ENCODE measurements around the gene C1orf21.

C1orf21 gene

GRCh38 chr1:184504040-184504954, 117.5 kb downstream of the C1orf21 start:
- no peaks in the 10 kb centered on the region for H3K9me3 ChIP-seq (ENCODE audit: control insufficient read depth in 1 of 2, low read length in 2 of 2)
- H3K4me1 ChIP-seq (ENCODE audit: control insufficient read depth in 1 of 2, insufficient read depth in 2 of 2, low read length in 2 of 2), result peaks cover 8 to 21% of the 10 kb centered on the region in 2 donors
- no peaks in the 10 kb centered on the region for H3K27me3 ChIP-seq (ENCODE audit: control insufficient read depth in 1 of 2, insufficient read depth in 2 of 2, low read length in 2 of 2)
- H3K9ac ChIP-seq (ENCODE audit: low read depth in 1 of 2, low read length in 2 of 2), result no peak overlapping the region
- no peak overlapping the region for H3K27ac ChIP-seq (ENCODE audit: low read depth, low read length)
- H3K36me3 ChIP-seq (ENCODE audit: control insufficient read depth in 1 of 2, insufficient read depth in 2 of 2, low read length in 2 of 2), result no peaks in the 10 kb centered on the region
- H3K4me3 ChIP-seq (ENCODE audit: low read depth in 1 of 2, low read length in 2 of 2), result no peak overlapping the region

- Histone ChIP-seq H3K9me3 (ENCODE audit: control insufficient read depth in 1 of 2, low read length in 2 of 2) (no peaks in the 10 kb centered on the region), H3K9ac (ENCODE audit: low read depth in 1 of 2, low read length in 2 of 2) (no peak overlapping the region), H3K27ac (ENCODE audit: low read depth, low read length) (no peak overlapping the region), H3K4me3 (ENCODE audit: low read depth in 1 of 2, low read length in 2 of 2) (no peak overlapping the region), H3K4me1 (ENCODE audit: control insufficient read depth in 1 of 2, insufficient read depth in 2 of 2, low read length in 2 of 2) (peaks cover 8 to 22% of the 10 kb centered on the region in 2 donors), H3K27me3 (ENCODE audit: control insufficient read depth in 1 of 2, insufficient read depth in 2 of 2, low read length in 2 of 2) (no peaks in the 10 kb centered on the region), H3K36me3 (ENCODE audit: control insufficient read depth in 1 of 2, insufficient read depth in 2 of 2, low read length in 2 of 2) (peaks cover 0 to under 1% of the 10 kb centered on the region in 2 donors)
Measured at GRCh38 chr1:184504955-184505338, 118.1 kb downstream of the C1orf21 start.

GRCh38 chr1:184506481-184506880, 119.7 kb downstream of the C1orf21 start:
- no peak overlapping the region for H3K27ac ChIP-seq (ENCODE audit: low read depth, low read length)
- H3K27me3 ChIP-seq (ENCODE audit: control insufficient read depth in 1 of 2, insufficient read depth in 2 of 2, low read length in 2 of 2), result no peaks in the 10 kb centered on the region
- no peak overlapping the region for H3K4me3 ChIP-seq (ENCODE audit: low read depth in 1 of 2, low read length in 2 of 2)
- peaks cover 0 to 7% of the 10 kb centered on the region in 2 donors for H3K36me3 ChIP-seq (ENCODE audit: control insufficient read depth in 1 of 2, insufficient read depth in 2 of 2, low read length in 2 of 2)
- peaks cover 8 to 22% of the 10 kb centered on the region in 2 donors for H3K4me1 ChIP-seq (ENCODE audit: control insufficient read depth in 1 of 2, insufficient read depth in 2 of 2, low read length in 2 of 2)
- no peak overlapping the region for H3K9ac ChIP-seq (ENCODE audit: low read depth in 1 of 2, low read length in 2 of 2)
- no peaks in the 10 kb centered on the region for H3K9me3 ChIP-seq (ENCODE audit: control insufficient read depth in 1 of 2, low read length in 2 of 2)

GRCh38 chr1:184507165-184507564, 120.3 kb downstream of the C1orf21 start:
- Histone ChIP-seq H3K36me3 (ENCODE audit: control insufficient read depth in 1 of 2, insufficient read depth in 2 of 2, low read length in 2 of 2) (peaks cover 0 to 7% of the 10 kb centered on the region in 2 donors), H3K4me3 (ENCODE audit: low read depth in 1 of 2, low read length in 2 of 2) (no peak overlapping the region), H3K4me1 (ENCODE audit: control insufficient read depth in 1 of 2, insufficient read depth in 2 of 2, low read length in 2 of 2) (peaks cover 8 to 22% of the 10 kb centered on the region in 2 donors), H3K9me3 (ENCODE audit: control insufficient read depth in 1 of 2, low read length in 2 of 2) (no peaks in the 10 kb centered on the region), H3K27ac (ENCODE audit: low read depth, low read length) (no peak overlapping the region), H3K9ac (ENCODE audit: low read depth in 1 of 2, low read length in 2 of 2) (no peak overlapping the region), H3K27me3 (ENCODE audit: control insufficient read depth in 1 of 2, insufficient read depth in 2 of 2, low read length in 2 of 2) (no peaks in the 10 kb centered on the region)

GRCh38 chr1:184507604-184508280, 120.9 kb downstream of the C1orf21 start:
- H3K36me3 ChIP-seq (ENCODE audit: control insufficient read depth in 1 of 2, insufficient read depth in 2 of 2, low read length in 2 of 2), result peaks cover 0 to 7% of the 10 kb centered on the region in 2 donors
- H3K4me1 ChIP-seq (ENCODE audit: control insufficient read depth in 1 of 2, insufficient read depth in 2 of 2, low read length in 2 of 2), result peaks cover 8 to 22% of the 10 kb centered on the region in 2 donors
- no peaks in the 10 kb centered on the region for H3K9me3 ChIP-seq (ENCODE audit: control insufficient read depth in 1 of 2, low read length in 2 of 2)
- H3K4me3 ChIP-seq (ENCODE audit: low read depth in 1 of 2, low read length in 2 of 2), result no peak overlapping the region
- H3K9ac ChIP-seq (ENCODE audit: low read depth in 1 of 2, low read length in 2 of 2), result no peak overlapping the region
- H3K27ac ChIP-seq (ENCODE audit: low read depth, low read length), result no peak overlapping the region
- H3K27me3 ChIP-seq (ENCODE audit: control insufficient read depth in 1 of 2, insufficient read depth in 2 of 2, low read length in 2 of 2), result no peaks in the 10 kb centered on the region

- no peak overlapping the region for H3K27ac ChIP-seq (ENCODE audit: low read depth, low read length)
- H3K9me3 ChIP-seq (ENCODE audit: control insufficient read depth in 1 of 2, low read length in 2 of 2), result no peaks in the 10 kb centered on the region
- no peak overlapping the region for H3K4me3 ChIP-seq (ENCODE audit: low read depth in 1 of 2, low read length in 2 of 2)
- peaks cover 8 to 22% of the 10 kb centered on the region in 2 donors for H3K4me1 ChIP-seq (ENCODE audit: control insufficient read depth in 1 of 2, insufficient read depth in 2 of 2, low read length in 2 of 2)
- no peaks in the 10 kb centered on the region for H3K27me3 ChIP-seq (ENCODE audit: control insufficient read depth in 1 of 2, insufficient read depth in 2 of 2, low read length in 2 of 2)
- no peak overlapping the region for H3K9ac ChIP-seq (ENCODE audit: low read depth in 1 of 2, low read length in 2 of 2)
- H3K36me3 ChIP-seq (ENCODE audit: control insufficient read depth in 1 of 2, insufficient read depth in 2 of 2, low read length in 2 of 2), result peaks cover 0 to 7% of the 10 kb centered on the region in 2 donors
Measured at GRCh38 chr1:184509105-184509504, 122.3 kb downstream of the C1orf21 start.

- Histone ChIP-seq H3K4me1 (ENCODE audit: control insufficient read depth in 1 of 2, insufficient read depth in 2 of 2, low read length in 2 of 2) (peaks cover 8 to 22% of the 10 kb centered on the region in 2 donors), H3K27me3 (ENCODE audit: control insufficient read depth in 1 of 2, insufficient read depth in 2 of 2, low read length in 2 of 2) (no peaks in the 10 kb centered on the region)
Measured at GRCh38 chr1:184510110-184510509, 123.3 kb downstream of the C1orf21 start.

GRCh38 chr1:184512724-184513123, 125.9 kb downstream of the C1orf21 start:
- H3K27me3 ChIP-seq (ENCODE audit: control insufficient read depth in 1 of 2, insufficient read depth in 2 of 2, low read length in 2 of 2), result no peaks in the 10 kb centered on the region
- no peak overlapping the region for H3K27ac ChIP-seq (ENCODE audit: low read depth, low read length)
- H3K9ac ChIP-seq (ENCODE audit: low read depth in 1 of 2, low read length in 2 of 2), result no peak overlapping the region
- peaks cover 1 to 14% of the 10 kb centered on the region in 2 donors for H3K4me1 ChIP-seq (ENCODE audit: control insufficient read depth in 1 of 2, insufficient read depth in 2 of 2, low read length in 2 of 2)
- peaks cover 0 to 7% of the 10 kb centered on the region in 2 donors for H3K36me3 ChIP-seq (ENCODE audit: control insufficient read depth in 1 of 2, insufficient read depth in 2 of 2, low read length in 2 of 2)
- H3K9me3 ChIP-seq (ENCODE audit: control insufficient read depth in 1 of 2, low read length in 2 of 2), result no peaks in the 10 kb centered on the region
- H3K4me3 ChIP-seq (ENCODE audit: low read depth in 1 of 2, low read length in 2 of 2), result no peak overlapping the region

More at GRCh38 chr1:184510110-184510509, 123.3 kb downstream of the C1orf21 start:
- Histone ChIP-seq H3K36me3 (ENCODE audit: control insufficient read depth in 1 of 2, insufficient read depth in 2 of 2, low read length in 2 of 2) (peaks cover 0 to 7% of the 10 kb centered on the region in 2 donors), H3K9me3 (ENCODE audit: control insufficient read depth in 1 of 2, low read length in 2 of 2) (no peaks in the 10 kb centered on the region), H3K9ac (ENCODE audit: low read depth in 1 of 2, low read length in 2 of 2) (no peak overlapping the region), H3K4me3 (ENCODE audit: low read depth in 1 of 2, low read length in 2 of 2) (no peak overlapping the region), H3K27ac (ENCODE audit: low read depth, low read length) (no peak overlapping the region)

- H3K9ac ChIP-seq (ENCODE audit: low read depth in 1 of 2, low read length in 2 of 2), result no peak overlapping the region
- no peak overlapping the region for H3K27ac ChIP-seq (ENCODE audit: low read depth, low read length)
- no peaks in the 10 kb centered on the region for H3K9me3 ChIP-seq (ENCODE audit: control insufficient read depth in 1 of 2, low read length in 2 of 2)
- peaks cover 0 to 9% of the 10 kb centered on the region in 2 donors for H3K4me1 ChIP-seq (ENCODE audit: control insufficient read depth in 1 of 2, insufficient read depth in 2 of 2, low read length in 2 of 2)
- peaks cover 0 to 7% of the 10 kb centered on the region in 2 donors for H3K36me3 ChIP-seq (ENCODE audit: control insufficient read depth in 1 of 2, insufficient read depth in 2 of 2, low read length in 2 of 2)
- H3K4me3 ChIP-seq (ENCODE audit: low read depth in 1 of 2, low read length in 2 of 2), result no peak overlapping the region
- H3K27me3 ChIP-seq (ENCODE audit: control insufficient read depth in 1 of 2, insufficient read depth in 2 of 2, low read length in 2 of 2), result no peaks in the 10 kb centered on the region
Measured at GRCh38 chr1:184513421-184513820, 126.6 kb downstream of the C1orf21 start.

- Histone ChIP-seq H3K27ac (ENCODE audit: low read depth, low read length) (no peak overlapping the region), H3K4me1 (ENCODE audit: control insufficient read depth in 1 of 2, insufficient read depth in 2 of 2, low read length in 2 of 2) (peaks cover 0 to 4% of the 10 kb centered on the region in 2 donors), H3K36me3 (ENCODE audit: control insufficient read depth in 1 of 2, insufficient read depth in 2 of 2, low read length in 2 of 2) (peaks cover 0 to 7% of the 10 kb centered on the region in 2 donors)
Measured at GRCh38 chr1:184513966-184514365, 127.1 kb downstream of the C1orf21 start.

More at GRCh38 chr1:184513966-184514365, 127.1 kb downstream of the C1orf21 start:
- H3K9ac ChIP-seq (ENCODE audit: low read depth in 1 of 2, low read length in 2 of 2), result no peak overlapping the region
- no peaks in the 10 kb centered on the region for H3K9me3 ChIP-seq (ENCODE audit: control insufficient read depth in 1 of 2, low read length in 2 of 2)
- H3K4me3 ChIP-seq (ENCODE audit: low read depth in 1 of 2, low read length in 2 of 2), result no peak overlapping the region
- H3K27me3 ChIP-seq (ENCODE audit: control insufficient read depth in 1 of 2, insufficient read depth in 2 of 2, low read length in 2 of 2), result no peaks in the 10 kb centered on the region
